Transverse colon (tissue), 4 donors: Measurements from ENCODE around the gene IL15RA. TPM values are rescaled to one million over a fixed set of nuclear protein-coding genes. Genes with fewer than 3 reads are reported as not detected.
A peak's percentile ranks its signal among the peaks of the same experiment; 100 is the strongest.

Source experiments
- DNase-seq: peaks from one replicate; pipeline ENCODE4 v3.0.0-alpha.2; 2019
- H3K27ac ChIP-seq, 4 donors: fragments of 200-600 bp; sonication (generic); 2 replicates each; pipeline ENCODE4 v1.5.1; 2016 to 2018; ENCODE audit warnings: inconsistent platforms in 4 of 4
- H3K27me3 ChIP-seq: fragments of 200-600 bp; sonication (generic); 2 replicates; pipeline ENCODE4 v1.5.1; 2017; ENCODE audit warnings: inconsistent platforms
- H3K36me3 ChIP-seq, 4 donors: fragments of 200-600 bp; sonication (generic); 2 replicates each; pipeline ENCODE4 v1.5.1; 2017 to 2019; ENCODE audit warnings: inconsistent platforms in 4 of 4
- H3K4me1 ChIP-seq, 4 donors: fragments of 200-600 bp; sonication (generic); 2 replicates each; pipeline ENCODE4 v1.5.1; 2017 to 2020; ENCODE audit warnings: inconsistent platforms in 4 of 4
- H3K4me3 ChIP-seq, 4 donors: fragments of 200-600 bp; sonication (generic); 1 replicate in 1 of 4; 2 replicates in 3 of 4; pipeline versions ENCODE4 v1.5.1 to v1.6.1; 2017 to 2019; ENCODE audit warnings: inconsistent platforms in 4 of 4
- H3K9me3 ChIP-seq, 2 donors: fragments of 200-600 bp; sonication (generic); 2 replicates each; pipeline ENCODE4 v1.5.1; 2017 to 2019; ENCODE audit warnings: inconsistent platforms in 2 of 2
- EP300 ChIP-seq: sonication (generic); formaldehyde crosslinking; IDR thresholded peaks from one replicate; pipeline ENCODE4 v1.6.1; 2017; ENCODE audit warnings: antibody characterized with exemption, low read depth
- POLR2A ChIP-seq: fragments of 450-650 bp; IDR thresholded peaks from one replicate; pipeline ENCODE4 v1.6.1; 2016; ENCODE audit warnings: antibody characterized with exemption, mild to moderate bottlenecking, moderate library complexity
- POLR2AphosphoS5 ChIP-seq, 3 donors: sonication (generic); formaldehyde crosslinking; IDR thresholded peaks; one replicate each; pipeline ENCODE4 v1.6.1; 2016; ENCODE audit warnings: antibody characterized with exemption in 3 of 3
- WGBS, 2 donors: methylation state at CpG; one replicate each; pipeline ENCODE4 v1.1.5; 2018; ENCODE audit warnings: low coverage in 1 of 2; 5-methylcytosine and 5-hydroxymethylcytosine counted together
- in situ Hi-C, 4 donors: fragments of 200-750 bp; cut with MboI; loops; one replicate each; pipeline versions ENCODE4 v1.15.0 to v1.15.1; 2017; ENCODE audit warnings: low sequenced_read_pairs in 3 of 4, low pct_ligation_motif_present in 1 of 4, low pct_unique_long_range_greater_than_20kb in 1 of 4
- intact Hi-C: fragments of 100-400 bp; cut with DNase I; formaldehyde crosslinking; loops from one replicate; pipeline ENCODE4 v1.15.1; 2023; ENCODE audit warnings: low total_unique reads
- total RNA-seq, 4 donors: library from RNA; depleted of rRNA; stranded (reverse); fragments of >200 nt; gene quantifications; one replicate each; pipeline ENCODE4 v1.1.0, GENCODE V29; 2016
- TF ChIP-seq, protein P1 (sequence below), 5 experiments: fragments of 200-600 bp in 3 of 5; fragments of 450-650 bp in 2 of 5; sonication (generic) in 3 of 5; IDR thresholded peaks; 1 replicate in 2 of 5; 2 replicates in 3 of 5; pipeline ENCODE4 v1.5.1; 2016 to 2017; ENCODE audit warnings: antibody characterized with exemption in 5 of 5, inconsistent platforms in 3 of 5, mild to moderate bottlenecking in 2 of 5, moderate library complexity in 1 of 5

Gene IL15RA
- total RNA-seq, 4 donors from 2014 or later: 3.7 to 58.1 (median 24.6) TPM

- no peak for TF ChIP-seq EP300
- TF ChIP-seq POLR2AphosphoS5 (IDR thresholded peaks at IDR 0.05): no peak
- no peak for TF ChIP-seq POLR2A
- TF ChIP-seq, protein P1, sequence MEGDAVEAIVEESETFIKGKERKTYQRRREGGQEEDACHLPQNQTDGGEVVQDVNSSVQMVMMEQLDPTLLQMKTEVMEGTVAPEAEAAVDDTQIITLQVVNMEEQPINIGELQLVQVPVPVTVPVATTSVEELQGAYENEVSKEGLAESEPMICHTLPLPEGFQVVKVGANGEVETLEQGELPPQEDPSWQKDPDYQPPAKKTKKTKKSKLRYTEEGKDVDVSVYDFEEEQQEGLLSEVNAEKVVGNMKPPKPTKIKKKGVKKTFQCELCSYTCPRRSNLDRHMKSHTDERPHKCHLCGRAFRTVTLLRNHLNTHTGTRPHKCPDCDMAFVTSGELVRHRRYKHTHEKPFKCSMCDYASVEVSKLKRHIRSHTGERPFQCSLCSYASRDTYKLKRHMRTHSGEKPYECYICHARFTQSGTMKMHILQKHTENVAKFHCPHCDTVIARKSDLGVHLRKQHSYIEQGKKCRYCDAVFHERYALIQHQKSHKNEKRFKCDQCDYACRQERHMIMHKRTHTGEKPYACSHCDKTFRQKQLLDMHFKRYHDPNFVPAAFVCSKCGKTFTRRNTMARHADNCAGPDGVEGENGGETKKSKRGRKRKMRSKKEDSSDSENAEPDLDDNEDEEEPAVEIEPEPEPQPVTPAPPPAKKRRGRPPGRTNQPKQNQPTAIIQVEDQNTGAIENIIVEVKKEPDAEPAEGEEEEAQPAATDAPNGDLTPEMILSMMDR (IDR thresholded peaks at IDR 0.05): no peak
- Histone ChIP-seq H3K27me3 (no peaks in the 10 kb centered on the region), H3K4me1 (peaks cover 4 to 30% (median 18%) of the 10 kb centered on the region in 4 donors), H3K27ac (peak overlapping the region; percentile 39 to 84 (median 52)), H3K9me3 (no peaks in the 10 kb centered on the region), H3K36me3 (peaks cover 0 to 9% (median 4%) of the 10 kb centered on the region in 4 donors), H3K4me3 (no peak overlapping the region)
- 86% methylated on average over 8 of the region's 13 CpGs; no CpG with 5 or more reads in 1 of the 2 donors for WGBS, 2 donors
- intact Hi-C loops: no loop called here
- in situ Hi-C loops: no loop called here
- DNase-seq: no peak
Measured at GRCh38 chr10:5942001-5942400, 35.3 kb downstream of the IL15RA start.

DNA sequence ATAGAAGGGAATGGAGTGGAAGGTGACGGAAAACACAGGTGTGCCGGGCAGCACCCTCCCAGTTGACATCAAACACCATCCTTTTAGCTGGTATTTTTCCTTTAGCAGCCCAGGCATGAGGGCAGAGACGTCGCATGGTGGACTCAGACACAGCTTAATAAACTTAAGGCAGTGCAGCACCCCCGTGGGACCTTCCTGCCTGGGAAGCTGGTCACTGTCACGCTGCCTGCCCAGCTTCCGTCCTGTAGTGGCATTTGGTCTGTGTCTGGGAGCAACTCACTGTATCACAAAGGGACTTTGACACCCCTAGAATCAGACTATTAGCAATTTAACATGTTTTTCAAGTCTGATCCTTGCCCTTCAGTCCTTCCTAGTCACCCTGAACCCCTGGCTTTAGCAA lies 35.8 kb downstream of the IL15RA start:
- Histone ChIP-seq H3K27ac (peak overlapping the region in 3 of 4 donors; percentile 45 to 84 (median 58)), H3K4me1 (peaks cover 4 to 30% (median 18%) of the 10 kb centered on the region in 4 donors), H3K27me3 (no peaks in the 10 kb centered on the region), H3K36me3 (peaks cover 0 to 12% (median 5%) of the 10 kb centered on the region in 4 donors), H3K4me3 (no peak overlapping the region), H3K9me3 (no peaks in the 10 kb centered on the region)
- TF ChIP-seq POLR2AphosphoS5 (IDR thresholded peaks at IDR 0.05): no peak
- TF ChIP-seq POLR2A: no peak
- TF ChIP-seq EP300: no peak
- TF ChIP-seq, protein P1 (IDR thresholded peaks at IDR 0.05): no peak
- in situ Hi-C loops (no loop called here), intact Hi-C loops (no loop called here)
- DNase-seq: no peak
- WGBS, 2 donors: 74% methylated on average over 7 of the region's 7 CpGs; no CpG with 5 or more reads in 1 of the 2 donors

DNA sequence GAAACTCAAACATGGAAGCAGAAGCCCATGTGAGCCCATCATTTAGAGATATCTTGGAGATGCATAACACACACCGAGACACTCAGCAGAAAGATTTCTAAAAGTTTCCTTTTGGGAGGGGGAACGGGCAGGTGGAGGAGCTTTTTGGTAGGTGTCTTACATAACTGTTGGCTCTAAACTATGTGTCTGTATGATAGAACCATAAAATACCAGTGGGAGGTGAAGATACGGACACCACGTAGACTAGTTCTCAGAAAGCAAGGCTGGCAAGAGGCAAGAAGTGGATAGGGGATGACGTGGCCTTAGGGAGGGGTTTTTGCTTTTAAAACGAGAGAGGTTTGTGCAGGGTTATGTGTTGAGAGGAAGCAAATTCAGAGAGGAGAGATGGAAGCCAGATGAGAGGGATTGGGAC lies 36.5 kb downstream of the IL15RA start:
- WGBS, 2 donors: 72 to 83% methylated on average over 6 of the region's 6 CpGs
- in situ Hi-C loops (no loop called here), intact Hi-C loops (no loop called here)
- Histone ChIP-seq H3K9me3 (no peaks in the 10 kb centered on the region), H3K36me3 (peaks cover 0 to 19% (median 7%) of the 10 kb centered on the region in 4 donors), H3K27ac (no peak overlapping the region), H3K27me3 (no peaks in the 10 kb centered on the region), H3K4me3 (no peak overlapping the region), H3K4me1 (peaks cover 4 to 27% (median 18%) of the 10 kb centered on the region in 4 donors)
- no peak for DNase-seq
- TF ChIP-seq, protein P1 (IDR thresholded peaks at IDR 0.05): no peak
- TF ChIP-seq POLR2AphosphoS5 (IDR thresholded peaks at IDR 0.05) (no peak), EP300 (no peak), POLR2A (no peak)

DNA sequence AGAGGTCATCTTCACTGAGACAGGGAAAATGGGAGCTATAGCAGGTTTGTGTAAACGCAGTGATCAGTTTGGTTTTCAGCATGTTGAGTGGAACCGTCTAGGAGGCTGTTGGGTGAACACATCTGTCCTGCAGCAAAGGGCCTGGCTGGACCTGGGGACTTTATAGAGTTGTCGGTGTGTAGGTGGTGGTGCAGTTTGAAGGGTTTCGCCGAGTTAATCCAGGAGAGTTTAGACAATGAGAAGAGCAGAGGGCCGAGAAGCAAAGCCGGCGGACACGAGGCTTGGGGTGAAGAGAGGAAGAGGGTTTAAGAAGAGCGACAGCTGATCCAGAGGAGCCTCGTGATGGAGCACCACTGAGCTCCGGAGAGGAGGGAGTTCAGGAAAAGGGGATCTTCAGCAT lies 39.1 kb downstream of the IL15RA start:
- H3K27ac ChIP-seq: no peak overlapping the region
- peaks cover 0 to 3% (median under 1%) of the 10 kb centered on the region in 4 donors for H3K4me1 ChIP-seq
- no peak overlapping the region for H3K4me3 ChIP-seq
- 89 to 92% methylated on average over 10 to 12 of the region's 12 CpGs for WGBS, 2 donors
- H3K36me3 ChIP-seq: peaks cover 0 to 28% (median 8%) of the 10 kb centered on the region in 4 donors
- H3K9me3 ChIP-seq: no peaks in the 10 kb centered on the region
- no peaks in the 10 kb centered on the region for H3K27me3 ChIP-seq
- no peak for DNase-seq
- TF ChIP-seq EP300 (no peak), POLR2A (no peak)
- intact Hi-C loops (no loop called here), in situ Hi-C loops (no loop called here)

- TF ChIP-seq POLR2AphosphoS5 (IDR thresholded peaks at IDR 0.05): no peak
- Histone ChIP-seq H3K9me3 (no peaks in the 10 kb centered on the region), H3K4me1 (no peaks in the 10 kb centered on the region), H3K27me3 (no peaks in the 10 kb centered on the region), H3K36me3 (peaks cover 0 to 28% (median 8%) of the 10 kb centered on the region in 4 donors), H3K27ac (no peak overlapping the region), H3K4me3 (no peak overlapping the region)
- intact Hi-C loops: no loop called here
- DNase-seq: no peak
- in situ Hi-C loops: no loop called here
- 97% methylated on average over 18 of the region's 18 CpGs; no CpG with 5 or more reads in 1 of the 2 donors for WGBS, 2 donors
Measured at GRCh38 chr10:5937016-5937415, 40.3 kb downstream of the IL15RA start.
